ENCODE results near the gene BEND6.

DNA sequence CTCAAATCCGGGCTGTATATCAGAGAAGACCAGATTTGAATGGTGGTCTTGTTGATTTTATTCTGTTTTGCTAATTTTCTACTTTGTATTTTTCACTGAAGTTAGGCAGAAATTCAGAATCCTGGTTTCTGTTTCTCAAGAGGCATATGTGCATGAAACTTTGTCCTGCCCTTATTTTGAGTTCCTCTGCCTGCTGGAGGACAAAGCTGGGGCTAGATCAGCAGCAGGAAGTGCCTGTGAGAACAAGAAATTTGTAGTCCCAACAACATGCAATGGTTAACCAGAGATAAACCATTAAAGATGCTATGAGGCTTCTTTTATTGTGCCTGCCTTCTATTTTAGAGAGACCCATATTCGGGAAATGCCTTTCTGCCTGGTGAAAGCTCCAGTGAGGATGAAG is 37.1 kb downstream of the BEND6 start:
- TF ChIP-seq CTCF (IDR thresholded peaks at IDR 0.05; ENCODE audit: low read depth, low read length, poor library complexity, severe bottlenecking) (no peak), EZH2phosphoT487 (IDR thresholded peaks at IDR 0.05; ENCODE audit: borderline replicate concordance, low read length) (no peak)

Measured in DOHH2 (cell line).